K562 (cell line): ENCODE results near the gene GPR55.

ENCODE experiments used
- EZH2 ChIP-seq: IDR thresholded peaks from 2 replicates; pipeline ENCODE4 v1.6.1; 2012; ENCODE audit warnings: low read depth, mild to moderate bottlenecking, inconsistent platforms, low read length, borderline replicate concordance
- GATAD2B ChIP-seq: fragments of 450-650 bp; IDR thresholded peaks from 2 replicates; pipeline ENCODE4 v1.6.1; 2017; ENCODE audit warnings: mild to moderate bottlenecking, borderline replicate concordance
- HDAC2 ChIP-seq: fragments of 450-650 bp; IDR thresholded peaks from 2 replicates; pipeline ENCODE4 v1.6.1; 2016; ENCODE audit warnings: mild to moderate bottlenecking
- PURB ChIP-seq: sonication (generic); formaldehyde crosslinking; IDR thresholded peaks from 2 replicates; pipeline ENCODE4 v1.9.0; 2021; ENCODE audit warnings: low read depth, mild to moderate bottlenecking, missing genetic modification reagents
- SMARCA4 ChIP-seq: fragments of 450-650 bp; IDR thresholded peaks from 2 replicates; pipeline ENCODE4 v1.6.1; 2016
- ZNF232 ChIP-seq: sonication (generic); formaldehyde crosslinking; IDR thresholded peaks from 2 replicates; pipeline ENCODE4 v1.8.0; 2022; ENCODE audit warnings: mild to moderate bottlenecking, missing genetic modification reagents
- ZNF586 ChIP-seq: fragments of 450-650 bp; formaldehyde crosslinking; conservative IDR thresholded peaks from 2 replicates; pipeline ENCODE4 v1.4.0; 2020; ENCODE audit warnings: mild to moderate bottlenecking, moderate library complexity
- ZNF76 ChIP-seq: fragments of 250-450 bp; sonication (Bioruptor Pico); IDR thresholded peaks from 2 replicates; pipeline ENCODE4 v1.4.0; 2020; ENCODE audit warnings: mild to moderate bottlenecking, moderate library complexity, borderline replicate concordance
- TF ChIP-seq, protein P1 (sequence below): fragments of 450-650 bp; IDR thresholded peaks from 2 replicates; pipeline ENCODE4 v1.6.1; 2016; ENCODE audit warnings: antibody characterized with exemption
- TF ChIP-seq, protein P2 (sequence below): IDR thresholded peaks from 3 replicates; pipeline ENCODE4 v1.6.1; 2011; ENCODE audit warnings: borderline replicate concordance, mild to moderate bottlenecking, moderate library complexity; ENCODE audit not compliant: insufficient read length; ENCODE audit errors: extremely low read depth
- TF ChIP-seq, protein P3 (sequence below): fragments of 250-450 bp; sonication (Bioruptor Pico); IDR thresholded peaks from 2 replicates; pipeline ENCODE4 v1.5.0; 2021

DNA sequence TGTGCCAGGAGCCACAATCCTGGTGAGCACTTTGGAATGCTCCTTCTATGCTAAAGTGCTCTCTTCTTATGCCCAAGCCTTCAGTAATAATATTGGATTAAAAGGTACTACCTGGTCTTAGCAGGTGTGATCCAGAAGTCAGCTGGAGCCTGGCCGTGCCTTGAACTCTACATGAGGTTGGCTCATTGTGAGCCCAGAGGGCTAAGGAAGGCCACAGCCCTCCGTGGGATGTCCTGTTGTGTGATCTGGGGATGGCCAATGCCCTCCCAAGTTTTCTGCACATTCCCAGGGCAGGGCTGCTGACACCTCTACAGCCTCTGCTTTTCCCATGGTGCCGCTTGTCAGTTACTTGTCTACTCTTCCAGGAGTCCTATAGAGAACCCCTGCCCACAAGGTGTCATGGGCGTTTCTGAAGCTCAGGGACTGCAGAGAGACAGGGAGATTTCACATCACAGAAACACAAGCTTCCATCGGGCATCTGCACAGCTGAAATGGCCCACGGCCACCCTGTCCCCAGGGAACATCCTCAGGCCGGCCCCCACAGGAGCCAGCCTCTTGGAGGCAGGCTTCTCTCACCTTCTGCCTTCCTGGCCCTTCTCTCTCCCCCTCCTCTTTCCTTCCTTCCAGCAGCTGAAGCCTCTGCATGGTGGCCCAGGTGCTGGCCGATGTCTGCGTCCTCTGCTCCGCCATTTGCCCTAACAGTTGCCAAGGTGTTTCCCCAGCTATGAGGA, 27.3 kb upstream of the GPR55 start:
- TF ChIP-seq SMARCA4: no peak
- TF ChIP-seq, protein P1, sequence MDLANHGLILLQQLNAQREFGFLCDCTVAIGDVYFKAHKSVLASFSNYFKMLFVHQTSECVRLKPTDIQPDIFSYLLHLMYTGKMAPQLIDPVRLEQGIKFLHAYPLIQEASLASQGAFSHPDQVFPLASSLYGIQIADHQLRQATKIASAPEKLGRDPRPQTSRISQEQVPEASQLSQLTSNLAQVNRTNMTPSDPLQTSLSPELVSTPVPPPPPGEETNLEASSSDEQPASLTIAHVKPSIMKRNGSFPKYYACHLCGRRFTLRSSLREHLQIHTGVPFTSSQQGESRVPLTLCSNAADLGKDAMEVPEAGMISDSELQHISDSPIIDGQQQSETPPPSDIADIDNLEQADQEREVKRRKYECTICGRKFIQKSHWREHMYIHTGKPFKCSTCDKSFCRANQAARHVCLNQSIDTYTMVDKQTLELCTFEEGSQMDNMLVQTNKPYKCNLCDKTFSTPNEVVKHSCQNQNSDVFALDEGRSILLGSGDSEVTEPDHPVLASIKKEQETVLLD: no peak
- no peak for TF ChIP-seq EZH2
- TF ChIP-seq, protein P2, sequence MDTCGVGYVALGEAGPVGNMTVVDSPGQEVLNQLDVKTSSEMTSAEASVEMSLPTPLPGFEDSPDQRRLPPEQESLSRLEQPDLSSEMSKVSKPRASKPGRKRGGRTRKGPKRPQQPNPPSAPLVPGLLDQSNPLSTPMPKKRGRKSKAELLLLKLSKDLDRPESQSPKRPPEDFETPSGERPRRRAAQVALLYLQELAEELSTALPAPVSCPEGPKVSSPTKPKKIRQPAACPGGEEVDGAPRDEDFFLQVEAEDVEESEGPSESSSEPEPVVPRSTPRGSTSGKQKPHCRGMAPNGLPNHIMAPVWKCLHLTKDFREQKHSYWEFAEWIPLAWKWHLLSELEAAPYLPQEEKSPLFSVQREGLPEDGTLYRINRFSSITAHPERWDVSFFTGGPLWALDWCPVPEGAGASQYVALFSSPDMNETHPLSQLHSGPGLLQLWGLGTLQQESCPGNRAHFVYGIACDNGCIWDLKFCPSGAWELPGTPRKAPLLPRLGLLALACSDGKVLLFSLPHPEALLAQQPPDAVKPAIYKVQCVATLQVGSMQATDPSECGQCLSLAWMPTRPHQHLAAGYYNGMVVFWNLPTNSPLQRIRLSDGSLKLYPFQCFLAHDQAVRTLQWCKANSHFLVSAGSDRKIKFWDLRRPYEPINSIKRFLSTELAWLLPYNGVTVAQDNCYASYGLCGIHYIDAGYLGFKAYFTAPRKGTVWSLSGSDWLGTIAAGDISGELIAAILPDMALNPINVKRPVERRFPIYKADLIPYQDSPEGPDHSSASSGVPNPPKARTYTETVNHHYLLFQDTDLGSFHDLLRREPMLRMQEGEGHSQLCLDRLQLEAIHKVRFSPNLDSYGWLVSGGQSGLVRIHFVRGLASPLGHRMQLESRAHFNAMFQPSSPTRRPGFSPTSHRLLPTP: no peak
- no peak for TF ChIP-seq ZNF76 (CRISPR knock-in tag)
- no peak for TF ChIP-seq HDAC2
- no peak for TF ChIP-seq ZNF586
- TF ChIP-seq PURB (CRISPR knock-in tag): no peak
- no peak for TF ChIP-seq ZNF232 (CRISPR knock-in tag)
- TF ChIP-seq, protein P3, sequence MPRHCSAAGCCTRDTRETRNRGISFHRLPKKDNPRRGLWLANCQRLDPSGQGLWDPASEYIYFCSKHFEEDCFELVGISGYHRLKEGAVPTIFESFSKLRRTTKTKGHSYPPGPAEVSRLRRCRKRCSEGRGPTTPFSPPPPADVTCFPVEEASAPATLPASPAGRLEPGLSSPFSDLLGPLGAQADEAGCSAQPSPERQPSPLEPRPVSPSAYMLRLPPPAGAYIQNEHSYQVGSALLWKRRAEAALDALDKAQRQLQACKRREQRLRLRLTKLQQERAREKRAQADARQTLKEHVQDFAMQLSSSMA (CRISPR knock-in tag): no peak
- no peak for TF ChIP-seq GATAD2B
